Panc1 (cell line): ENCODE measurements around the gene GNE. TPM values are rescaled to one million over a fixed set of nuclear protein-coding genes. Genes with fewer than 3 reads are reported as not detected.

Experiments used
- ATAC-seq: fragments of 200-7000 bp; cut with Tn5 transposase; 2 replicates; pipeline ENCODE4 v1.9.1; 2020; ENCODE audit warnings: mild to moderate bottlenecking, moderate library complexity
- BruUV-seq: library from RNA; stranded (reverse); fragments of 400-500 nt; replicated peaks from 2 replicates; lab custom pipeline; 2021; lab: Mats Ljungman, UMichigan
- CTCF ChIA-PET: fragments of 300-600 bp; sonication (Branson Sonifier 250); formaldehyde crosslinking; loops from one replicate; lab custom pipeline; 2022; ENCODE audit warnings: antibody characterized with exemption; lab: Charles Lee
- POLR2A ChIA-PET: fragments of 300-600 bp; sonication (Branson Sonifier 250); formaldehyde crosslinking; loops from one replicate; lab custom pipeline; 2022; ENCODE audit warnings: antibody characterized with exemption; lab: Charles Lee
- DNase-seq: peaks from one replicate; pipeline ENCODE4 v3.0.0-alpha.2; 2010; ENCODE audit warnings: low read depth, low spot score
- H3K27ac ChIP-seq: 2 replicates; pipeline ENCODE4 v1.5.1; 2011; ENCODE audit warnings: mild to moderate bottlenecking, low read length, inconsistent platforms
- H3K27me3 ChIP-seq: fragments of 200-500 bp; sonication (Bioruptor generic); 2 replicates; pipeline ENCODE4 v1.6.0; 2014; ENCODE audit warnings: low read length, inconsistent platforms; ENCODE audit not compliant: control insufficient read depth, insufficient read depth
- H3K36me3 ChIP-seq: fragments of 200-500 bp; sonication (Bioruptor generic); 2 replicates; pipeline ENCODE4 v1.5.1; 2014; ENCODE audit warnings: inconsistent platforms, mild to moderate bottlenecking, low read length, moderate library complexity; ENCODE audit not compliant: control insufficient read depth, insufficient read depth
- H3K4me1 ChIP-seq: 2 replicates; pipeline ENCODE4 v1.5.1; 2011; ENCODE audit warnings: inconsistent platforms, mild to moderate bottlenecking, low read length, moderate library complexity; ENCODE audit not compliant: control insufficient read depth, insufficient read depth
- H3K4me3 ChIP-seq, 2 experiments: 2 replicates each; pipeline ENCODE4 v1.5.1; 2011 to 2012; ENCODE audit warnings: low read depth in 2 of 2, low read length in 2 of 2, mild to moderate bottlenecking in 2 of 2, inconsistent platforms in 1 of 2, moderate library complexity in 1 of 2
- H3K9me3 ChIP-seq: fragments of 200-500 bp; sonication (Bioruptor generic); 2 replicates; pipeline ENCODE4 v1.5.1; 2014; ENCODE audit warnings: low read depth, mild to moderate bottlenecking, inconsistent platforms, low read length, moderate library complexity; ENCODE audit not compliant: control insufficient read depth, insufficient read depth
- CTCF ChIP-seq: fragments of 450-650 bp; IDR thresholded peaks from 2 replicates; pipeline ENCODE4 v1.5.1; 2017; ENCODE audit warnings: mild to moderate bottlenecking
- POLR2AphosphoS5 ChIP-seq: IDR thresholded peaks from 2 replicates; pipeline ENCODE4 v1.6.1; 2012; ENCODE audit warnings: mild to moderate bottlenecking, low read depth, low read length, moderate library complexity
- REST ChIP-seq, 2 experiments: IDR thresholded peaks; 2 replicates each; pipeline ENCODE4 v1.6.1; 2011 to 2012; ENCODE audit warnings: low read depth in 2 of 2, control low read depth in 1 of 2, low read length in 1 of 2, mild to moderate bottlenecking in 1 of 2, moderate library complexity in 1 of 2; ENCODE audit not compliant: insufficient read depth in 1 of 2
- SIN3A ChIP-seq: IDR thresholded peaks from 2 replicates; pipeline ENCODE4 v1.6.1; 2012; ENCODE audit warnings: low read depth, mild to moderate bottlenecking, low read length, moderate library complexity, borderline replicate concordance; ENCODE audit not compliant: insufficient read depth
- TCF7L2 ChIP-seq: IDR thresholded peaks from 2 replicates; pipeline ENCODE4 v1.6.1; 2011; ENCODE audit warnings: mild to moderate bottlenecking, low read depth, low read length, inconsistent platforms
- in situ Hi-C: cut with HindIII; loops from 2 replicates; pipeline ENCODE4 v1.10.0; 2016; ENCODE audit warnings: low sequenced_read_pairs, low pct_unique_long_range_greater_than_20kb
- intact Hi-C: fragments of 100-400 bp; cut with micrococcal nuclease; formaldehyde crosslinking; loops from one replicate; pipeline ENCODE4 v1.10.0; 2022; ENCODE audit not compliant: unreplicated experiment
- total RNA-seq: library from RNA; stranded (reverse); gene quantifications from one replicate; pipeline ENCODE4 v1.2.1, GENCODE V29; 2021; ENCODE audit not compliant: unreplicated experiment

Gene GNE
- total RNA-seq, 1 experiment from 2014 or later = 107 TPM

DNA sequence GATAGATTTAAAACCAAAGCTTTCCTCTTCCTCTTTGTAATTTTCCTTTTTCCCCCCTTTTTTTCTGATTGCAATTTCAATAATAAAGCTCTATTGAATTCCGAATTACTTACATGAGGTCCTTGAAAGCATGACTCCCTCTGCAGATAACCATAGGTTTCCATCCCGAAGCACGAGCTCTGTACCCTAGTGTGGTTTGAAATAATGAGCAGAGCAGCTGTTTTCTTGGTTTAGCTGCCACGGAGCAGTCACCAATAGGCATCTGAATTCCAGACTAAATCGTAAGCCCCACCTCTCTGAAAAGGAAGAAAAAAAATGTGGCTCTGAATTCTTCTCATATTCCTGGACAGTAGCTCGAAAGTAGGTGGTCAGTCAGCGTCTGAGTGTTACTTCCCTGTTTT, 18.5 kb upstream of the GNE start:
- Histone ChIP-seq H3K27ac (peak overlapping the region; percentile 48), H3K9me3 (no peaks in the 10 kb centered on the region), H3K27me3 (no peaks in the 10 kb centered on the region), H3K4me3 (peak overlapping the region; percentile 25 to 44), H3K36me3 (no peaks in the 10 kb centered on the region), H3K4me1 (0 out of 2 replicates have a peak, but pooled peaks cover 9% of the 10 kb centered on the region)
- POLR2A ChIA-PET = interaction anchor here (0.6 kb wide), 3 partner anchors 27 to 81 kb away, joined by 3 to 7 read pairs (median 5); no protein-coding TSS in a partner anchor
- CTCF ChIA-PET = no interaction called here
- peak; percentile 69 for ATAC-seq
- TF ChIP-seq TCF7L2 = no peak
- TF ChIP-seq POLR2AphosphoS5 = no peak
- TF ChIP-seq CTCF = no peak
- 0 out of 4 replicates have a peak, but pooled peaks of 1 of the 2 experiments have one; percentile 21 for TF ChIP-seq REST (IDR thresholded peaks at IDR 0.05; ENCODE audit: insufficient read depth in 1 of 2, low read depth in 2 of 2, low read length in 1 of 2)
- no peak for TF ChIP-seq SIN3A
- BruUV-seq = no TSS peak
- intact Hi-C loops (no loop called here), in situ Hi-C loops (no loop called here)
- no peak for DNase-seq

GRCh38 chr9:36276254-36276653, 18.0 kb upstream of the GNE start:
- Histone ChIP-seq H3K9me3 (no peaks in the 10 kb centered on the region), H3K36me3 (no peaks in the 10 kb centered on the region), H3K4me1 (0 out of 2 replicates have a peak, but pooled peaks cover 9% of the 10 kb centered on the region), H3K27me3 (no peaks in the 10 kb centered on the region), H3K4me3 (peak overlapping the region; percentile 25 to 44), H3K27ac (peak overlapping the region; percentile 48)
- DNase-seq (no peak), ATAC-seq (no peak)
- intact Hi-C loops = no loop called here
- ChIA-PET CTCF (interaction anchor here (0.7 kb wide), 1 partner anchor 43 kb away, joined by 3 read pairs; no protein-coding TSS in a partner anchor), POLR2A (interaction anchor here (0.6 to 1.6 kb wide), 3 partner anchors 9 to 53 kb away, joined by 3 to 5 read pairs (median 3); no protein-coding TSS in a partner anchor)
- no peak for TF ChIP-seq REST (IDR thresholded peaks at IDR 0.05; ENCODE audit: insufficient read depth in 1 of 2, low read depth in 2 of 2, low read length in 1 of 2)
- TF ChIP-seq TCF7L2 = no peak
- no peak for TF ChIP-seq CTCF
- TF ChIP-seq SIN3A = no peak
- no peak for TF ChIP-seq POLR2AphosphoS5
- in situ Hi-C loops = no loop called here
- BruUV-seq = TSS peak; percentile 92
